HepG2 (cell line): ENCODE data around the gene TFPI. TPM values are rescaled to one million over a fixed set of nuclear protein-coding genes. Genes with fewer than 3 reads are reported as not detected.
A peak's percentile ranks its signal among the peaks of the same experiment; 100 is the strongest.

Source experiments
- ATAC-seq: fragments of 200-7000 bp; cut with Tn5 transposase; 3 replicates; pipeline ENCODE4 v1.9.1; 2020; ENCODE audit warnings: mild to moderate bottlenecking, moderate library complexity
- BruUV-seq: library from RNA; stranded (reverse); fragments of 400-500 nt; replicated peaks from 2 replicates; lab custom pipeline; 2021; lab: Mats Ljungman, UMichigan
- CTCF ChIA-PET: fragments of 300-600 bp; formaldehyde crosslinking; extraction: SDS; loops from one replicate; lab custom pipeline; 2021; ENCODE audit warnings: low total read pairs, inconsistent platforms, low intra/inter-chr PET ratio; lab: Yijun Ruan, JAX
- POLR2A ChIA-PET: fragments of 350-600 bp; sonication (Branson Sonifier 250); formaldehyde crosslinking; loops from one replicate; lab custom pipeline; 2020; ENCODE audit warnings: antibody characterized with exemption, inconsistent platforms; lab: Yijun Ruan, JAX
- DNase-seq: peaks from one replicate; pipeline ENCODE4 v3.0.0-alpha.2; 2015; ENCODE audit warnings: low spot score
- FAIRE-seq: peaks from 3 replicates; lab custom pipeline; 2011; peaks lifted over from hg19 to GRCh38; lab: Jason Lieb, UNC
- H2AFZ ChIP-seq: one replicate; pipeline ENCODE4 v1.6.1; 2011; ENCODE audit warnings: low read length, inconsistent platforms
- H3K27ac ChIP-seq: fragments of 300-600 bp; 3 replicates; pipeline ENCODE4 v1.8.0; 2011; ENCODE audit warnings: mixed run types, mild to moderate bottlenecking, mixed read lengths, low read length, inconsistent platforms; ENCODE audit not compliant: insufficient read depth; ENCODE audit errors: extremely low read length
- H3K27me3 ChIP-seq, 2 experiments: fragments of 200-600 bp in 1 of 2; 2 replicates in 1 of 2; 3 replicates in 1 of 2; pipeline versions ENCODE4 v1.6.0 to v1.8.0; 2011; ENCODE audit warnings: low read length in 2 of 2, mild to moderate bottlenecking in 2 of 2, moderate library complexity in 2 of 2, inconsistent platforms in 1 of 2; ENCODE audit not compliant: insufficient read depth in 2 of 2, control insufficient read depth in 1 of 2
- H3K36me3 ChIP-seq, 2 experiments: fragments of 200-600 bp in 1 of 2; replicated peaks in 1 of 2; 2 replicates in 1 of 2; 3 replicates in 1 of 2; pipeline versions ENCODE4 v1.5.1 to v1.8.0; 2011; ENCODE audit warnings: low read length in 2 of 2, inconsistent platforms in 1 of 2; ENCODE audit not compliant: insufficient read depth in 2 of 2, control insufficient read depth in 1 of 2
- H3K4me1 ChIP-seq: 2 replicates; pipeline ENCODE4 v1.5.1; 2012; ENCODE audit warnings: low read length, inconsistent platforms; ENCODE audit not compliant: insufficient read depth
- H3K4me2 ChIP-seq: 2 replicates; pipeline ENCODE4 v1.6.0; 2011; ENCODE audit warnings: low read depth, low read length, inconsistent platforms
- H3K4me3 ChIP-seq, 3 experiments: fragments of 200-600 bp in 1 of 3; sonication (generic), shearing (Covaris generic) in 1 of 3; replicated peaks in 1 of 3; 2 replicates each; pipeline ENCODE4 v1.5.1; 2011 to 2016; ENCODE audit warnings: low read length in 3 of 3, inconsistent platforms in 2 of 3, low read depth in 2 of 3, mild to moderate bottlenecking in 2 of 3, control low read depth in 1 of 3, mixed read lengths in 1 of 3; ENCODE audit not compliant: insufficient read depth in 1 of 3
- H3K79me2 ChIP-seq: one replicate; pipeline ENCODE4 v1.6.1; 2011; ENCODE audit warnings: low read length, inconsistent platforms; ENCODE audit not compliant: insufficient read depth
- H3K9ac ChIP-seq: 2 replicates; pipeline ENCODE4 v1.6.0; 2011; ENCODE audit warnings: mild to moderate bottlenecking, low read depth, low read length, inconsistent platforms; ENCODE audit not compliant: insufficient read depth
- H3K9me3 ChIP-seq: 2 replicates; pipeline ENCODE4 v1.5.1; 2012; ENCODE audit warnings: mild to moderate bottlenecking, low read length
- H4K20me1 ChIP-seq: 2 replicates; pipeline ENCODE4 v1.6.0; 2011; ENCODE audit warnings: inconsistent platforms, mild to moderate bottlenecking, low read length, moderate library complexity; ENCODE audit not compliant: insufficient read depth
- CHD2 ChIP-seq: IDR thresholded peaks from 2 replicates; pipeline ENCODE4 v1.6.1; 2011; ENCODE audit warnings: low read depth, low read length, improper control_type of control experiment
- GABPB1 ChIP-seq: IDR thresholded peaks from 2 replicates; pipeline ENCODE4 v1.6.1; 2016; ENCODE audit warnings: mild to moderate bottlenecking, missing genetic modification reagents, moderate library complexity, missing compliant biosample characterization
- KLF15 ChIP-seq: sonication (generic); formaldehyde crosslinking; IDR thresholded peaks from 2 replicates; pipeline ENCODE4 v1.8.1; 2023; ENCODE audit warnings: borderline replicate concordance, mild to moderate bottlenecking, inconsistent platforms, missing genetic modification reagents, mixed read lengths
- PTBP1 ChIP-seq: fragments of 200-400 bp; formaldehyde crosslinking; IDR thresholded peaks from 2 replicates; pipeline ENCODE4 v1.6.1; 2018; ENCODE audit warnings: low read length, low read depth; ENCODE audit not compliant: poor library complexity, severe bottlenecking
- ZNF124 ChIP-seq: sonication (generic); formaldehyde crosslinking; IDR thresholded peaks from 2 replicates; pipeline ENCODE4 v1.4.0; 2020; ENCODE audit warnings: missing genetic modification reagents
- ZNF335 ChIP-seq: sonication (generic); formaldehyde crosslinking; IDR thresholded peaks from 2 replicates; pipeline ENCODE4 v1.4.0; 2020; ENCODE audit warnings: missing genetic modification reagents
- ZNF572 ChIP-seq: sonication (generic); formaldehyde crosslinking; IDR thresholded peaks from 2 replicates; pipeline ENCODE4 v1.5.1; 2020; ENCODE audit warnings: mild to moderate bottlenecking, missing genetic modification reagents
- ZNF614 ChIP-seq: IDR thresholded peaks from 2 replicates; pipeline ENCODE4 v1.6.1; 2018; ENCODE audit warnings: missing biosample characterization, missing genetic modification reagents, inconsistent platforms, borderline replicate concordance
- ZNF782 ChIP-seq: sonication (generic); formaldehyde crosslinking; IDR thresholded peaks from 2 replicates; pipeline ENCODE4 v1.4.0; 2020; ENCODE audit warnings: missing genetic modification reagents, mild to moderate bottlenecking, borderline replicate concordance
- WGBS: methylation state at CpG from one replicate; pipeline ENCODE4 v1.1.6; 2017; ENCODE audit warnings: low lambda C conversion rate; 5-methylcytosine and 5-hydroxymethylcytosine counted together
- in situ Hi-C: cut with HindIII; loops from 2 replicates; pipeline ENCODE4 v1.10.0; 2017; ENCODE audit warnings: low pct_unique_long_range_greater_than_20kb; ENCODE audit not compliant: extremely low pct_ligation_motif_present
- intact Hi-C: fragments of 100-400 bp; cut with micrococcal nuclease; formaldehyde crosslinking; loops from one replicate; pipeline ENCODE4 v1.10.0; 2022; ENCODE audit not compliant: unreplicated experiment
- polyA plus RNA-seq, 8 experiments: library from polyadenylated mRNA; depleted of rRNA in 3 of 8; stranded (reverse) in 7 of 8; unstranded in 1 of 8; fragments of >200 nt; fragmentation: Illumina TruSeq in 4 of 8; extraction: Trizol in 4 of 8; gene quantifications; 2 replicates each; pipeline versions ENCODE4 v1.2.1 to v1.2.3, GENCODE V29; 2011 to 2016; ENCODE audit warnings: low read depth in 4 of 8, missing spikeins in 1 of 8, mixed read lengths in 1 of 8; ENCODE audit not compliant: insufficient read depth in 1 of 8
- total RNA-seq, 5 experiments: library from RNA; depleted of rRNA; stranded (reverse); fragments of >200 nt; fragmentation: Illumina TruSeq; extraction: Trizol; gene quantifications; 2 replicates each; pipeline ENCODE4 v1.2.3, GENCODE V29; 2016; ENCODE audit warnings: low read depth in 1 of 5
- TF ChIP-seq, protein P1 (sequence below): IDR thresholded peaks from 2 replicates; pipeline ENCODE4 v1.6.1; 2016; ENCODE audit warnings: missing compliant biosample characterization, missing genetic modification reagents, borderline replicate concordance
- TF ChIP-seq, protein P2 (sequence below): sonication (generic); formaldehyde crosslinking; IDR thresholded peaks from 2 replicates; pipeline ENCODE4 v1.4.0; 2020; ENCODE audit warnings: missing genetic modification reagents

TFPI gene
- total and polyA plus RNA-seq, 2 of the 13 experiments (the other 11 are each of a cell fraction or from before 2014, with no cell fraction given) = 301 to 436 TPM

DNA sequence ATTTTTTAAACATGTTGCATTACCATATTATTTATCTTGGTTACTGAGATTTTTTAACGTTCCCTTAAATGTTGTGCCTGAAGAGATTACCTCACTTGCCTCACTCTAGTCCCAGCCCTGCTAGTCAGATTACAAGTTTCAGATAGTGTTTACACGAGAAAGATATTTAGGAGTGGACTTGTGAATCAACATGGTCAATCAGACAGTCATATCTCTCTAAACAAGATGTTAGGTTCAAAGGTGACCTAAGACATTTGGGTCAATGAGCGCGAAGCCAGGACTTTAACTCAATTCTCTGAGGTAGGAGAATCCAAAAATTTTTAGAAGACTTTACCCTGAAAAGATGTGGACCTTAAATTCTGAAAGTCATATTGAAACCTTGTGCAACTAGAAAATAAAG is 91.4 kb downstream of the TFPI start (continued):
- TF ChIP-seq GABPB1 = no peak
- TF ChIP-seq PTBP1 = no peak

DNA sequence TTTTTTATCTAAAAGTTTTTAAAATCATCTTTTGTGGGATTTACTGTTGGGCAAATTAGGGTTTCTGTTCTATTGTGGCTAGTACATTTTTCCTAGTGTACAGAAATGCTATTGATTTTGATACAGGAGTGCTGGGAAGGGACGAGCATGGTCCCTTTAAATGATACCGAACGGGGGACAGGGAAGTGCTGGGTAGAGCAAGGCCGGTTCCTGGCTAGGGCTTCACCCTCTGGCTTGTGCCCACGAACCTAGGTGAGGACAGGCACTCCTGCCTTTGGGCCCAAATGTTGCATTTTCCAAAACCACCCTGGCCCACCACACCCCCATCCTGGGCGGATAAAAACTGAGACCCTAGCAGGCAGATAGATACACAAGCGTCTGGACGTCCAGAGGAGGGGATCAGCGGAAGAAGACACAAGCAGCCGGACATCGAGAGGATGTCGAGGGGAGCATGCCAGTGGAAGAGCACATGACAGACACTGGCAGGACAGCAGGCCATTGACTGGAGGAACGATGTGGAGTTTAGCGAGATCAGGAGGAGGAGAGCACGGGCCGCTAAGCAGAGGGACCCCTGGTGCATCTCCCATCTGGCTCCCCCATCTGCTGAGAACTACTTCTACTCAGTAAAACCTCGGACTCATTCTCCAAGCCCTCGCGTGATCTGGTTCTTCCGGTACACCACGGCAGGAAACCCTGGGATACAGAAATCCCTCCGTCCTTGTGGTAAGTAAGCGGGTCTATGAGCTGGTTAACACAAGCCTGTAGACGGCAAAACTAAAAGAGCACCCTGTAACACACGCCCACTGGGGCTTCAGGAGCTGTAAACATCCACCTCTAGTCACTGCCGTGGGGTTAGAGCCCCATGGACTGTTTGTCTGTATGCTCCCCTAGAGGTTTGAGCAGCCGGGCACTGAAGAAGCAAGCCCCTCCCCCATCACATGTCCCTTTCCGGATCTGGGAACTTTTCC is 92.7 kb downstream of the TFPI start:
- no peaks in the 10 kb centered on the region; a peak in 2 of 5 replicates for H3K36me3 ChIP-seq
- FAIRE-seq (peak; percentile 71), ATAC-seq (peak; percentile 97), DNase-seq (peak; percentile 91)
- peak overlapping the region; percentile 64 for H3K4me2 ChIP-seq
- no peaks in the 10 kb centered on the region for H3K27me3 ChIP-seq
- H3K9me3 ChIP-seq = no peaks in the 10 kb centered on the region
- intact Hi-C loops = no loop called here
- WGBS = 34% methylated on average over 27 of the region's 28 CpGs
- peaks cover 12% of the 10 kb centered on the region for H3K4me1 ChIP-seq
- peak overlapping the region; percentile 64 to 79 (median 77) for H3K4me3 ChIP-seq
- peak overlapping the region; percentile 70 for H3K9ac ChIP-seq
- H2AFZ ChIP-seq = peak overlapping the region; percentile 90
- ChIA-PET POLR2A (interaction anchor here (0.6 kb wide), 1 partner anchor 78 kb away, joined by 3 read pairs; no protein-coding TSS in a partner anchor), CTCF (no interaction called here)
- TSS peak; percentile 64 for BruUV-seq
- H3K27ac ChIP-seq = peak overlapping the region; percentile 66
- H4K20me1 ChIP-seq = no peaks in the 10 kb centered on the region
- in situ Hi-C loops = no loop called here
- no peaks in the 10 kb centered on the region for H3K79me2 ChIP-seq
- no peak for TF ChIP-seq KLF15 (CRISPR knock-in tag)
- TF ChIP-seq, protein P1, sequence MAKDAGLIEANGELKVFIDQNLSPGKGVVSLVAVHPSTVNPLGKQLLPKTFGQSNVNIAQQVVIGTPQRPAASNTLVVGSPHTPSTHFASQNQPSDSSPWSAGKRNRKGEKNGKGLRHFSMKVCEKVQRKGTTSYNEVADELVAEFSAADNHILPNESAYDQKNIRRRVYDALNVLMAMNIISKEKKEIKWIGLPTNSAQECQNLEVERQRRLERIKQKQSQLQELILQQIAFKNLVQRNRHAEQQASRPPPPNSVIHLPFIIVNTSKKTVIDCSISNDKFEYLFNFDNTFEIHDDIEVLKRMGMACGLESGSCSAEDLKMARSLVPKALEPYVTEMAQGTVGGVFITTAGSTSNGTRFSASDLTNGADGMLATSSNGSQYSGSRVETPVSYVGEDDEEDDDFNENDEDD = peak; percentile 82; the same call in 1 of the 2 replicates
- TF ChIP-seq ZNF335 (CRISPR knock-in tag) = peak; percentile 67; the same call in 1 of the 2 replicates
- no peak for TF ChIP-seq ZNF124 (CRISPR knock-in tag)
- TF ChIP-seq ZNF614 (CRISPR knock-in tag) = peak; percentile 90; the same call in 1 of the 2 replicates
- 0 out of 2 replicates have a peak, but pooled peaks have one; percentile 73 for TF ChIP-seq ZNF572 (CRISPR knock-in tag)
- TF ChIP-seq, protein P2, sequence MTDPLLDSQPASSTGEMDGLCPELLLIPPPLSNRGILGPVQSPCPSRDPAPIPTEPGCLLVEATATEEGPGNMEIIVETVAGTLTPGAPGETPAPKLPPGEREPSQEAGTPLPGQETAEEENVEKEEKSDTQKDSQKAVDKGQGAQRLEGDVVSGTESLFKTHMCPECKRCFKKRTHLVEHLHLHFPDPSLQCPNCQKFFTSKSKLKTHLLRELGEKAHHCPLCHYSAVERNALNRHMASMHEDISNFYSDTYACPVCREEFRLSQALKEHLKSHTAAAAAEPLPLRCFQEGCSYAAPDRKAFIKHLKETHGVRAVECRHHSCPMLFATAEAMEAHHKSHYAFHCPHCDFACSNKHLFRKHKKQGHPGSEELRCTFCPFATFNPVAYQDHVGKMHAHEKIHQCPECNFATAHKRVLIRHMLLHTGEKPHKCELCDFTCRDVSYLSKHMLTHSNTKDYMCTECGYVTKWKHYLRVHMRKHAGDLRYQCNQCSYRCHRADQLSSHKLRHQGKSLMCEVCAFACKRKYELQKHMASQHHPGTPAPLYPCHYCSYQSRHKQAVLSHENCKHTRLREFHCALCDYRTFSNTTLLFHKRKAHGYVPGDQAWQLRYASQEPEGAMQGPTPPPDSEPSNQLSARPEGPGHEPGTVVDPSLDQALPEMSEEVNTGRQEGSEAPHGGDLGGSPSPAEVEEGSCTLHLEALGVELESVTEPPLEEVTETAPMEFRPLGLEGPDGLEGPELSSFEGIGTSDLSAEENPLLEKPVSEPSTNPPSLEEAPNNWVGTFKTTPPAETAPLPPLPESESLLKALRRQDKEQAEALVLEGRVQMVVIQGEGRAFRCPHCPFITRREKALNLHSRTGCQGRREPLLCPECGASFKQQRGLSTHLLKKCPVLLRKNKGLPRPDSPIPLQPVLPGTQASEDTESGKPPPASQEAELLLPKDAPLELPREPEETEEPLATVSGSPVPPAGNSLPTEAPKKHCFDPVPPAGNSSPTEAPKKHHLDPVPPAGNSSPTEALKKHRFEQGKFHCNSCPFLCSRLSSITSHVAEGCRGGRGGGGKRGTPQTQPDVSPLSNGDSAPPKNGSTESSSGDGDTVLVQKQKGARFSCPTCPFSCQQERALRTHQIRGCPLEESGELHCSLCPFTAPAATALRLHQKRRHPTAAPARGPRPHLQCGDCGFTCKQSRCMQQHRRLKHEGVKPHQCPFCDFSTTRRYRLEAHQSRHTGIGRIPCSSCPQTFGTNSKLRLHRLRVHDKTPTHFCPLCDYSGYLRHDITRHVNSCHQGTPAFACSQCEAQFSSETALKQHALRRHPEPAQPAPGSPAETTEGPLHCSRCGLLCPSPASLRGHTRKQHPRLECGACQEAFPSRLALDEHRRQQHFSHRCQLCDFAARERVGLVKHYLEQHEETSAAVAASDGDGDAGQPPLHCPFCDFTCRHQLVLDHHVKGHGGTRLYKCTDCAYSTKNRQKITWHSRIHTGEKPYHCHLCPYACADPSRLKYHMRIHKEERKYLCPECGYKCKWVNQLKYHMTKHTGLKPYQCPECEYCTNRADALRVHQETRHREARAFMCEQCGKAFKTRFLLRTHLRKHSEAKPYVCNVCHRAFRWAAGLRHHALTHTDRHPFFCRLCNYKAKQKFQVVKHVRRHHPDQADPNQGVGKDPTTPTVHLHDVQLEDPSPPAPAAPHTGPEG (CRISPR knock-in tag) = 0 out of 2 replicates have a peak, but pooled peaks have one; percentile 23
- peak; percentile 91 for TF ChIP-seq CHD2
- TF ChIP-seq ZNF782 = peak; percentile 91; the same call in 1 of the 2 replicates
